GM18951 (cell line): ENCODE measurements around the gene C16orf86.
A peak's percentile ranks its signal among the peaks of the same experiment; 100 is the strongest.

Experiments
- POLR2A ChIP-seq: IDR thresholded peaks from 4 replicates; pipeline ENCODE4 v1.6.1; 2011; ENCODE audit warnings: mild to moderate bottlenecking; ENCODE audit not compliant: insufficient read length, insufficient read depth; ENCODE audit errors: extremely low read depth
- in situ Hi-C: fragments of 300-500 bp; cut with MboI; formaldehyde crosslinking; loops from one replicate; pipeline ENCODE4 v1.12.0; 2022; ENCODE audit warnings: low sequenced_read_pairs, mixed read lengths, inconsistent platforms; ENCODE audit not compliant: unreplicated experiment

C16orf86 gene

GRCh38 chr16:67664258-67664657 lies 2.4 kb upstream of the C16orf86 start:
- in situ Hi-C loops: loop anchor here (25.0 kb wide), 1 partner anchor 373 kb away; no protein-coding TSS in a partner anchor
- TF ChIP-seq POLR2A: no peak

DNA sequence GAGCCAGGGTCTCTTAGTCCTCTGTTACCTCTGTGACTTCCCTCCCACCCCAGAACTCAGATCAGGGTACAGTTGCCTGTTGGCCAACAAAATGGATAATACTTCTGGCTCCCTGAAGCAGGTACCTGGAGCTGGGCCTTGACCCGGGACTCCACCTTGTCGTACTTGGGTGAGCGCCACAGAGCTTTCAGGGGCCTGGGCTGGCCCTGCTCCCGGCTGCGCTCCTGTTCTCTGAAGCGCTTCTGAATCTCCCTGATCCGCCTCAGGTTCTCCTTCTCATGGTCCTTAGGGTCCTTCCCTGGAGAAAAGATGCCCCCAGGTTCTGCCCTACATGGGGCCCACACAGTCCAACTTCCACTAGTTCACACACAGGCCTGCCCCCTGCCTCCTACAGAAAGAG lies 1.7 kb upstream of the C16orf86 start:
- in situ Hi-C loops: loop anchor here (25.0 kb wide), 1 partner anchor 372 kb away; no protein-coding TSS in a partner anchor
- TF ChIP-seq POLR2A: no peak

GRCh38 chr16:67665598-67665997 lies 1.0 kb upstream of the C16orf86 start:
- TF ChIP-seq POLR2A: no peak
- in situ Hi-C loops: loop anchor here (25.0 kb wide), 1 partner anchor 372 kb away; no protein-coding TSS in a partner anchor

DNA sequence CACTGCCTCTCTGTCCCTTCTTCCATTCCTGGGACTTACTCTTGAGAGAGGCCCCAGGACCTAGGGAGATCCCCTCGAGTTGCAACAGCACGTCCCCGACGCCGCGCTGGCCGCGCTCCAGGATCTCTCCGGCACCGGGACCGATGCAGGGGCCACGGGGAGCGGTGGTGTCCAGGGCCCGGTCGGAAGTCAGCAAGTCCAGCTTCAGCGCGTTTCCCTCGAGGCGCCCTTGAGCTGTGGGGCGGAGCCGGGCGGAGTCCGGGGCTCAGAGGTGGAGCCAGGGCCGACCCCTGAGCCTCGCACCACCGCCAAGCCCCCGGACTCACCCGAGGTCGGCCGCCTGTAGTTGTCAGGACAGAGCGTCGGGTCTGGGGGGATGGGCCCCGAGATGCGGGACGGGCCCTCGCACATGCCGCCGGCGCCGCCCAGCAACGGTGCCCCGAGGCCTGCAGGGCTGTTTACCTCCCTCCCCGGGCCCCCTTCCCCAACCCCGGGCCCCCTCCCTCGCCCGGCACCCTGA lies 522 bp upstream of the C16orf86 start:
- no peak for TF ChIP-seq POLR2A
- in situ Hi-C loops: loop anchor here (25.0 kb wide), 1 partner anchor 371 kb away; no protein-coding TSS in a partner anchor

DNA sequence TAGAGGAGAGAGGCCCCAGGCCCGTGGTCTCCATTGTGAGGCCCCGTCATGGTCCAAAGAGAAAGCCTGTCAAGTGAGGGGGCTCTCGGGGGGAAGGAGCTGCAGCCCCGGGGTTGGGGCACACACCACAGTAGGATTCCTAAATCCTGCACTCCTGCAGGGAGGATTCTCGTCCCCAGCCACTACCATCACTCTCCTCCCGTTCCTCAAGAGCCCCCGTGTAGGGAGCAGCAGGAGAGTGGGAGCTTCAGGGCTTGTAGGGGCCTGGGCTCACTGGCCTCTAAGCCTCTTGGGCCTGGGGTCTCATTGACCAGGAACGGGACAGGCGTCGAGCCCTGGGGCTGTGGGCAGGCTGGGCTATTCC lies 821 bp downstream of the C16orf86 start:
- TF ChIP-seq POLR2A: no peak
- in situ Hi-C loops: loop anchor here (25.0 kb wide), 1 partner anchor 370 kb away; no protein-coding TSS in a partner anchor

GRCh38 chr16:67667817-67668494 lies 1.3 kb downstream of the C16orf86 start:
- TF ChIP-seq POLR2A: peak; percentile 30
- in situ Hi-C loops: loop anchor here (25.0 kb wide), 1 partner anchor 369 kb away; no protein-coding TSS in a partner anchor

GRCh38 chr16:67668495-67669157 lies 2.0 kb downstream of the C16orf86 start:
- in situ Hi-C loops: loop anchor here (25.0 kb wide), 1 partner anchor 369 kb away; no protein-coding TSS in a partner anchor
- no peak for TF ChIP-seq POLR2A

DNA sequence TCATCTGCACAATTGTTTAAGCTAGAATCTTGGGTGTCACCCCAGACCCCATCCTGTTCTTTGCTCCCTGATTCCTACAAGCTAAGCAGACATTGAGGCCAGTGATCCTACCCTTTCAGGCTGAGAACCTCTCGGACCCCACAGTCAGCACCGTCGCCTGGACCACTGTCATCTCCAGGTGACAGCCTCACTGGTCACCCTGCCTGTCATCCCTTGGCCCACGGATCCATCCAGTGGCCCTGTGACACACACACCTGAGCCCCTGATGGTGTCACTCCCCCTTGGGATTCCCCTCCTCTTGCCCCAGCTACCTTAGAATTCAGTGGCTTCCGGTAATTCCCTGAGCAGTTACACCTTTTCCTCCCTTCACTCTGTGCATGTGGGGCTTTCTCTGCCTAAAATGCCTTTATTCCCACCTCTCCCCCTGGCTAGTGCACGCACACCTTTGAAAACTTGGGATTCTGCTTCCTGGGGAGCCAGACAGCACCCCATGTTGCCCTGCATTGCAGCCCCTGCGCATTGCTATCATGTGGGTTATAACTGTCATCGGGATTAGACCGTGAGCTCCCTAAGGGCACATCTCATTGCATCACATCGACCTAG lies 3.0 kb downstream of the C16orf86 start:
- in situ Hi-C loops: loop anchor here (25.0 kb wide), 1 partner anchor 368 kb away; no protein-coding TSS in a partner anchor
- no peak for TF ChIP-seq POLR2A

DNA sequence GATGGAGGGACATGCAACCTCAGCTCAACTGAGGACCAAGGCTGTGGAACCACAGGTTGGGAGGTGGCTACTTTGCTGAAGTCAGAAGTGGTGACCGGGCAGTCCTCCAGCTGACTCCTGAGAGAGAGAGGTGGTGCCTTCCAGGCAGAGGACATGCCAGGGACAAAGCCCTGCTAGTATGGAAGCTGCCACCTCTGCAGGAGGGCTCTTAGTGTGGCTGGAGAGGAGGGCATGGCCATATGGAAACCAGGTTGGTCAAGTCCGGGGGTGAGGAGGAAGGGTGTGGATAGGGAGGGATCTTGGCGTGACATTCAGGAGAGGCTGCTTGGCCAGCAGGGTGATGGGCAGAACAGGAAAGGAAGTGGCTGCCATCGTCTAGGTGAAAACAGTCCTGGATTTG lies 5.7 kb downstream of the C16orf86 start:
- in situ Hi-C loops: loop anchor here (25.0 kb wide), 1 partner anchor 365 kb away; no protein-coding TSS in a partner anchor

GRCh38 chr16:67672739-67673662 lies 6.4 kb downstream of the C16orf86 start:
- no peak for TF ChIP-seq POLR2A
- in situ Hi-C loops: loop anchor here (25.0 kb wide), 1 partner anchor 364 kb away; no protein-coding TSS in a partner anchor

More for the DNA sequence above, 5.7 kb downstream of the C16orf86 start:
- TF ChIP-seq POLR2A: no peak

DNA sequence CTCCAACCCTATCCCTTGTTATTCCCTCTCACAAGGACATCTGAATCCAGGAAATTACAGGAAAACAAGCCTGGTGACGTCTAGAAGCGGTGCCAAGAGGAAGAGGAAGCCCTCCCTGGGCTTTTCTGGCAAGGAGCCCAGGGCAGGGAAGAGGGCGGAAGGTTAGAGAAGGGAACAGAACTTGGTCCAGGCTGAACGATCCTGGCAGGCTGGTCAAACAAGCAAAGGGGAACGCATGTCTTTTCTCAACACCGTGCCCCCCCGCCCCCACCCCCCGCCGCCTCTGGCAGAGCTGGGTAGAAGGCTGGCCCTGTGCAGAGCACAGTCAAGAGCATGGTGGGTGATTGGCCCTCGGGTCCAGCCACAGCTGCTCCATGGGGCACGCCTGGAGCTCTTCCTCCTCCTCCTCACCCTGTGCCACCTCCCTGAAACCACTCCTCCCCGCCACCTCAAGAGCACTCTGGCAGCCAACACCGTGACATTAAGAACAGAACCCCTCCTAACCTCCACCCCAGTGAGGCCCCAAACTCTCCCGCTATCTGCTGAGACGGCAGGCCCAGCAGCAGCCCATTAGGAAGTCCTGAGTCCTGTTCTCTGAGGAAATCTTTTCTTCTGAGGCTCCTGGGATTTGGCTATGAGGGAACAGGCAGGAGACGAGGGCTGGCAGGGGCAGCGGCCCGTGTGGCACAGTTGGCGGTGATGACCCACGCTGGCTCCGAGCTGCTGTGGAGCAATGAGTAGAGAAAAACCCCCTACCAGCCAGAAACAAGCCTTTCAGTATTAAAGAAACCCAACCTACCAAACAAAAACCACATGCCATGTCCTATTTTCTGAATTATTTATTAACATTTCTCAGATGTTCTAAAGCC lies 7.3 kb downstream of the C16orf86 start:
- in situ Hi-C loops: loop anchor here (25.0 kb wide), 1 partner anchor 363 kb away; no protein-coding TSS in a partner anchor

GRCh38 chr16:67674851-67675578 lies 8.4 kb downstream of the C16orf86 start:
- no peak for TF ChIP-seq POLR2A
- in situ Hi-C loops: loop anchor here (25.0 kb wide), 1 partner anchor 362 kb away; no protein-coding TSS in a partner anchor

More for the DNA sequence above, 7.3 kb downstream of the C16orf86 start:
- no peak for TF ChIP-seq POLR2A
